ENCODE data around the gene ATRNL1. TPM values are rescaled to one million over a fixed set of nuclear protein-coding genes. Genes with fewer than 3 reads are reported as not detected.

Gene ATRNL1
- total and polyA plus RNA-seq, 4 donors = 0.40 to 26.9 (median 5.3) TPM

GRCh38 chr10:115050375-115051010 lies 42.7 kb upstream of the ATRNL1 start:
- Histone ChIP-seq H3K9me3 (ENCODE audit: control insufficient read depth in 4 of 4, low read length in 3 of 4) (no peaks in the 10 kb centered on the region), H3K36me3 (ENCODE audit: control insufficient read depth in 4 of 4, insufficient read depth in 3 of 4, low read depth in 1 of 4, low read length in 3 of 4) (no peaks in the 10 kb centered on the region), H3K4me3 (ENCODE audit: low read depth in 1 of 3, low read length in 3 of 3) (no peak overlapping the region), H3K9ac (ENCODE audit: low read depth in 1 of 2, low read length in 2 of 2) (no peak overlapping the region), H3K27me3 (ENCODE audit: control insufficient read depth in 4 of 4, insufficient read depth in 4 of 4, low read length in 3 of 4) (no peaks in the 10 kb centered on the region), H3K4me1 (ENCODE audit: control insufficient read depth in 4 of 4, insufficient read depth in 4 of 4, low read length in 3 of 4) (no peaks in the 10 kb centered on the region), H3K27ac (ENCODE audit: low read depth in 1 of 2, low read length in 2 of 2) (no peak overlapping the region)
- TF ChIP-seq YY1 (IDR thresholded peaks at IDR 0.05) = no peak
- TF ChIP-seq HNF4G (IDR thresholded peaks at IDR 0.05) = no peak
- no peak for TF ChIP-seq ATF3 (IDR thresholded peaks at IDR 0.05)
- TF ChIP-seq TAF1 (conservative IDR thresholded peaks at IDR 0.05) = no peak
- no peak for DNase-seq (ENCODE audit: low spot score)
- WGBS = 88% methylated on average over 3 of the region's 3 CpGs

- Histone ChIP-seq H3K36me3 (ENCODE audit: control insufficient read depth in 4 of 4, insufficient read depth in 3 of 4, low read depth in 1 of 4, low read length in 3 of 4) (no peaks in the 10 kb centered on the region), H3K27me3 (ENCODE audit: control insufficient read depth in 4 of 4, insufficient read depth in 4 of 4, low read length in 3 of 4) (no peaks in the 10 kb centered on the region), H3K4me1 (ENCODE audit: control insufficient read depth in 4 of 4, insufficient read depth in 4 of 4, low read length in 3 of 4) (no peaks in the 10 kb centered on the region), H3K27ac (ENCODE audit: low read depth in 1 of 2, low read length in 2 of 2) (no peak overlapping the region), H3K9me3 (ENCODE audit: control insufficient read depth in 4 of 4, low read length in 3 of 4) (no peaks in the 10 kb centered on the region), H3K4me3 (ENCODE audit: low read depth in 1 of 3, low read length in 3 of 3) (no peak overlapping the region), H3K9ac (ENCODE audit: low read depth in 1 of 2, low read length in 2 of 2) (no peak overlapping the region)
- 86% methylated on average over 2 of the region's 2 CpGs for WGBS
- no peak for TF ChIP-seq RXRA (IDR thresholded peaks at IDR 0.05)
- no peak for TF ChIP-seq MAX (IDR thresholded peaks at IDR 0.05)
- TF ChIP-seq FOXA2 (IDR thresholded peaks at IDR 0.05) = no peak
- no peak for TF ChIP-seq EGR1 (IDR thresholded peaks at IDR 0.05; ENCODE audit: low read depth in 2 of 2)
- no peak for TF ChIP-seq YY1 (IDR thresholded peaks at IDR 0.05)
- TF ChIP-seq RAD21 (IDR thresholded peaks at IDR 0.05) = no peak
- no peak for TF ChIP-seq ATF3 (IDR thresholded peaks at IDR 0.05)
- no peak for TF ChIP-seq HNF4G (IDR thresholded peaks at IDR 0.05)
- no peak for TF ChIP-seq REST (IDR thresholded peaks at IDR 0.05)
- TF ChIP-seq NR2F2 (IDR thresholded peaks at IDR 0.05) = no peak
- no peak for TF ChIP-seq SP1 (IDR thresholded peaks at IDR 0.05)
- no peak for TF ChIP-seq HNF4A (conservative IDR thresholded peaks at IDR 0.05)
- no peak for TF ChIP-seq ZBTB33 (IDR thresholded peaks at IDR 0.05)
- TF ChIP-seq GABPA (IDR thresholded peaks at IDR 0.05 in 1 of 2, conservative IDR thresholded peaks at IDR 0.05 in 1 of 2) = no peak
- TF ChIP-seq JUND (IDR thresholded peaks at IDR 0.05) = no peak
- DNase-seq (ENCODE audit: low spot score) = no peak
These were observed 41.9 kb upstream of the ATRNL1 start for GRCh38 chr10:115051216-115051615.

All from liver (tissue), 9 donors.